Measurements from ENCODE around the gene IQGAP1. TPM values are rescaled to one million over a fixed set of nuclear protein-coding genes. Genes with fewer than 3 reads are reported as not detected.

Gene IQGAP1
- total and polyA plus RNA-seq, 2 of the 4 experiments (the other 2 are of a cell fraction): 87.5 to 207 TPM

DNA sequence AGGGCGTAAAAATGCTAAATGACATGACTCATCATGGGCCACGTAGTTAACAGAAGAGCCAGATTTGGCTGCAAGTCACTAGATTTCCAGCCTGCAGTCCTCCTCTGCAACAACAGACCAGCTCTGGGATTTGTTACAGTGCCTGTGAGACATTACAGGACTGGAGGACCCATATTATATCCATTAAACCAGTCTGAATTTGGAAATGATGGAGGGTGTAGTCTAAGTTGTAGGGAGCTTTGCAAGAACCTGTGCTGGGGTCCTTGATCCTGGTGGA, 25.2 kb upstream of the IQGAP1 start:
- 0 out of 4 replicates have a peak, but pooled peaks cover 0 to 6% of the 10 kb centered on the region in 2 experiments for H3K79me1 ChIP-seq (ENCODE audit: low read depth in 1 of 2, low read length in 2 of 2)
- H3K4me1 ChIP-seq (ENCODE audit: control insufficient read depth, insufficient read depth, low read length): peaks cover 21% of the 10 kb centered on the region
- POLR2A ChIA-PET (ENCODE audit: unreplicated experiment): interaction anchor here (0.5 kb wide), 1 partner anchor 118 kb away, joined by 4 read pairs; no protein-coding TSS in a partner anchor
- peak overlapping the region; percentile 40; the same call in 1 of the 2 replicates for H4K91ac ChIP-seq (ENCODE audit: insufficient read depth, low read depth, low read length)
- ATAC-seq (ENCODE audit: low read depth) (peak; percentile 70), DNase-seq (peak; percentile 92)
- H2BK5ac ChIP-seq (ENCODE audit: low read depth, low read length, poor library complexity, severe bottlenecking): peak overlapping the region; percentile 56
- H2BK120ac ChIP-seq (ENCODE audit: low read depth, low read length): peak overlapping the region; percentile 86
- H2AK9ac ChIP-seq (replicated peaks; ENCODE audit: low read depth, low read length, poor library complexity): no peak overlapping the region
- peak overlapping the region; percentile 19; the same call in 1 of the 2 replicates for H3K56ac ChIP-seq (ENCODE audit: extremely low read depth, insufficient read depth, low read length)
- intact Hi-C loops (cut with micrococcal nuclease): loop anchor here (1.0 kb wide), 1 partner anchor 119 kb away; no protein-coding TSS in a partner anchor
- peak overlapping the region; percentile 6 for H2AFZ ChIP-seq (replicated peaks; ENCODE audit: low read length, poor library complexity)
- in situ Hi-C loops (cut with MboI; ENCODE audit: low sequenced_read_pairs): no loop called here
- H3K4me2 ChIP-seq (ENCODE audit: low read depth, low read length): peak overlapping the region; percentile 41; the same call in 1 of the 2 replicates
- peak overlapping the region; percentile 25 to 72; a peak in 3 of 4 replicates for H4K8ac ChIP-seq (ENCODE audit: low read depth in 2 of 2, low read length in 2 of 2)
- WGBS, 2 experiments (ENCODE audit: extremely low coverage in 2 of 2, insufficient read length in 1 of 2): no CpG with 5 or more reads among the region's 2 CpGs
- no peak overlapping the region for H3K4me3 ChIP-seq (ENCODE audit: insufficient read depth, low read depth, low read length)
- H3K27ac ChIP-seq (ENCODE audit: insufficient read depth, low read length): peak overlapping the region; percentile 54; the same call in 1 of the 2 replicates
- H3K18ac ChIP-seq (ENCODE audit: low read depth, low read length): peak overlapping the region; percentile 65; the same call in 1 of the 2 replicates
- no peaks in the 10 kb centered on the region for H4K20me1 ChIP-seq (ENCODE audit: insufficient read depth, low read length)
- H2AK5ac ChIP-seq (ENCODE audit: low read depth, low read length): no peak overlapping the region; the same call in 1 of the 2 replicates
- peak overlapping the region; percentile 83 for H3K4ac ChIP-seq (ENCODE audit: low read depth, low read length)
- H3K9me1 ChIP-seq (ENCODE audit: insufficient read depth, low read length): peaks cover 4% of the 10 kb centered on the region
- H3K9me3 ChIP-seq (ENCODE audit: control insufficient read depth, insufficient read depth, low read length): no peaks in the 10 kb centered on the region
- no peaks in the 10 kb centered on the region for H3K27me3 ChIP-seq (ENCODE audit: control insufficient read depth, insufficient read depth, low read length)
- H3K36me3 ChIP-seq (ENCODE audit: control insufficient read depth, insufficient read depth, low read length): no peaks in the 10 kb centered on the region
- peak overlapping the region; percentile 35; the same call in 1 of the 3 replicates for H2BK15ac ChIP-seq (ENCODE audit: low read depth, low read length)
- CTCF ChIA-PET: interaction anchor here (0.6 to 1.2 kb wide), 4 partner anchors 11 to 1627 kb away, joined by 3 to 7 read pairs (median 4); partner anchors contain the start of genes IQGAP1 and ZNF774
- TF ChIP-seq FOS (IDR thresholded peaks at IDR 0.05; ENCODE audit: low read depth, low read length) (peak; percentile 62; the same call in 1 of the 2 replicates), RFX5 (IDR thresholded peaks at IDR 0.05; ENCODE audit: low read depth, low read length) (no peak)
- peak overlapping the region; percentile 55; the same call in 1 of the 2 replicates for H4K5ac ChIP-seq (ENCODE audit: low read depth, low read length)
- no peak overlapping the region for H3K9ac ChIP-seq (ENCODE audit: low read depth, low read length)
- dilution Hi-C loops (cut with HindIII; ENCODE audit: low sequenced_read_pairs, unreplicated experiment): no loop called here
- no peak overlapping the region for H3K23ac ChIP-seq (ENCODE audit: low read depth, low read length)
- H2BK20ac ChIP-seq (ENCODE audit: low read depth, low read length): peak overlapping the region; percentile 73
- H3K14ac ChIP-seq (replicated peaks; ENCODE audit: low read depth, low read length): peak overlapping the region; percentile 83
- no TSS peak for BruUV-seq (replicated peaks)
